ENCODE data around the gene AUTS2.

AUTS2 gene

GRCh38 chr7:70506434-70506833, 908.2 kb downstream of the AUTS2 start:
- ATAC-seq (ENCODE audit: low read depth) (no peak), DNase-seq (ENCODE audit: low spot score) (no peak)
- TF ChIP-seq, protein P1, sequence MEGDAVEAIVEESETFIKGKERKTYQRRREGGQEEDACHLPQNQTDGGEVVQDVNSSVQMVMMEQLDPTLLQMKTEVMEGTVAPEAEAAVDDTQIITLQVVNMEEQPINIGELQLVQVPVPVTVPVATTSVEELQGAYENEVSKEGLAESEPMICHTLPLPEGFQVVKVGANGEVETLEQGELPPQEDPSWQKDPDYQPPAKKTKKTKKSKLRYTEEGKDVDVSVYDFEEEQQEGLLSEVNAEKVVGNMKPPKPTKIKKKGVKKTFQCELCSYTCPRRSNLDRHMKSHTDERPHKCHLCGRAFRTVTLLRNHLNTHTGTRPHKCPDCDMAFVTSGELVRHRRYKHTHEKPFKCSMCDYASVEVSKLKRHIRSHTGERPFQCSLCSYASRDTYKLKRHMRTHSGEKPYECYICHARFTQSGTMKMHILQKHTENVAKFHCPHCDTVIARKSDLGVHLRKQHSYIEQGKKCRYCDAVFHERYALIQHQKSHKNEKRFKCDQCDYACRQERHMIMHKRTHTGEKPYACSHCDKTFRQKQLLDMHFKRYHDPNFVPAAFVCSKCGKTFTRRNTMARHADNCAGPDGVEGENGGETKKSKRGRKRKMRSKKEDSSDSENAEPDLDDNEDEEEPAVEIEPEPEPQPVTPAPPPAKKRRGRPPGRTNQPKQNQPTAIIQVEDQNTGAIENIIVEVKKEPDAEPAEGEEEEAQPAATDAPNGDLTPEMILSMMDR (IDR thresholded peaks at IDR 0.05; ENCODE audit: poor library complexity, severe bottlenecking): no peak
- no peaks in the 10 kb centered on the region for H3K27me3 ChIP-seq (ENCODE audit: insufficient read depth, poor library complexity, severe bottlenecking)
- no peak overlapping the region for H3K4me3 ChIP-seq (ENCODE audit: severe bottlenecking)
- no peaks in the 10 kb centered on the region for H3K4me1 ChIP-seq (ENCODE audit: insufficient read depth, poor library complexity, severe bottlenecking)
- H3K27ac ChIP-seq (ENCODE audit: poor library complexity, severe bottlenecking): no peak overlapping the region
- no peaks in the 10 kb centered on the region for H3K36me3 ChIP-seq (ENCODE audit: low read depth)
- H3K9me3 ChIP-seq (ENCODE audit: severe bottlenecking): no peaks in the 10 kb centered on the region

- no peaks in the 10 kb centered on the region for H3K27me3 ChIP-seq (ENCODE audit: insufficient read depth, poor library complexity, severe bottlenecking)
- H3K36me3 ChIP-seq (ENCODE audit: low read depth): no peaks in the 10 kb centered on the region
- H3K9me3 ChIP-seq (ENCODE audit: severe bottlenecking): no peaks in the 10 kb centered on the region
- DNase-seq (ENCODE audit: low spot score) (no peak), ATAC-seq (ENCODE audit: low read depth) (no peak)
- H3K4me3 ChIP-seq (ENCODE audit: severe bottlenecking): no peak overlapping the region
- TF ChIP-seq, protein P1 (IDR thresholded peaks at IDR 0.05; ENCODE audit: poor library complexity, severe bottlenecking): no peak
- no peaks in the 10 kb centered on the region for H3K4me1 ChIP-seq (ENCODE audit: insufficient read depth, poor library complexity, severe bottlenecking)
- no peak overlapping the region for H3K27ac ChIP-seq (ENCODE audit: poor library complexity, severe bottlenecking)
Measured at GRCh38 chr7:70512144-70512543, 913.9 kb downstream of the AUTS2 start.

DNA sequence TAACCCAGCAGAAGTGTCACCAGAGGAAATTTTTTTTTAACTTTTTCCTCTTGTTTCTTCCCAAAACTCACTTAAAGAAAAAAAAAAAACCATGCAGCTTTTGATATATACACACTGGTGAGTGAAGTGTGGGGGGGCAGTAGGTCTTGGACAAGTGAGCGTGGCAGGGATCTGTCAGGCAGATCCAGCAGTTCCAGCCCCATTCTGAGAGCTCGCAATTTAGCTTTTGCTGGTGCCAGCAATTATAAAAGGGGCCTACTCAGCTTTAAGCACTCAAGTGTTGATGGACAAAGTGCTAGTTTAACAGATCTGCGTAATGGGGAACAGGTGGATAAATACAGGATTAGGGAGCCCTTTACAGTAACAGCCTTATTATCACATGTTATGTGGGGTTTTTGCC, 914.5 kb downstream of the AUTS2 start:
- H3K27ac ChIP-seq (ENCODE audit: poor library complexity, severe bottlenecking): no peak overlapping the region

GRCh38 chr7:70520611-70521010, 922.3 kb downstream of the AUTS2 start:
- no peak for DNase-seq (ENCODE audit: low spot score)
- TF ChIP-seq, protein P1 (IDR thresholded peaks at IDR 0.05; ENCODE audit: poor library complexity, severe bottlenecking): no peak
- H3K27me3 ChIP-seq (ENCODE audit: insufficient read depth, poor library complexity, severe bottlenecking): no peaks in the 10 kb centered on the region
- H3K27ac ChIP-seq (ENCODE audit: poor library complexity, severe bottlenecking): no peak overlapping the region
- no peaks in the 10 kb centered on the region for H3K4me1 ChIP-seq (ENCODE audit: insufficient read depth, poor library complexity, severe bottlenecking)
- H3K4me3 ChIP-seq (ENCODE audit: severe bottlenecking): no peak overlapping the region
- no peak for ATAC-seq (ENCODE audit: low read depth)
- no peaks in the 10 kb centered on the region for H3K36me3 ChIP-seq (ENCODE audit: low read depth)
- H3K9me3 ChIP-seq (ENCODE audit: severe bottlenecking): no peaks in the 10 kb centered on the region

More for the DNA sequence above, 914.5 kb downstream of the AUTS2 start:
- H3K27me3 ChIP-seq (ENCODE audit: insufficient read depth, poor library complexity, severe bottlenecking): no peaks in the 10 kb centered on the region
- ATAC-seq (ENCODE audit: low read depth): no peak
- no peaks in the 10 kb centered on the region for H3K4me1 ChIP-seq (ENCODE audit: insufficient read depth, poor library complexity, severe bottlenecking)
- no peaks in the 10 kb centered on the region for H3K9me3 ChIP-seq (ENCODE audit: severe bottlenecking)
- no peaks in the 10 kb centered on the region for H3K36me3 ChIP-seq (ENCODE audit: low read depth)
- no peak overlapping the region for H3K4me3 ChIP-seq (ENCODE audit: severe bottlenecking)
- no peak for DNase-seq (ENCODE audit: low spot score)
- TF ChIP-seq, protein P1 (IDR thresholded peaks at IDR 0.05; ENCODE audit: poor library complexity, severe bottlenecking): no peak

GRCh38 chr7:70523249-70523988, 925.1 kb downstream of the AUTS2 start:
- TF ChIP-seq, protein P1 (IDR thresholded peaks at IDR 0.05; ENCODE audit: poor library complexity, severe bottlenecking): no peak
- no peaks in the 10 kb centered on the region for H3K9me3 ChIP-seq (ENCODE audit: severe bottlenecking)

More at GRCh38 chr7:70523249-70523988, 925.1 kb downstream of the AUTS2 start:
- no peaks in the 10 kb centered on the region for H3K27me3 ChIP-seq (ENCODE audit: insufficient read depth, poor library complexity, severe bottlenecking)
- H3K27ac ChIP-seq (ENCODE audit: poor library complexity, severe bottlenecking): no peak overlapping the region
- ATAC-seq (ENCODE audit: low read depth) (no peak), DNase-seq (ENCODE audit: low spot score) (no peak)
- H3K4me3 ChIP-seq (ENCODE audit: severe bottlenecking): no peak overlapping the region
- H3K36me3 ChIP-seq (ENCODE audit: low read depth): no peaks in the 10 kb centered on the region
- H3K4me1 ChIP-seq (ENCODE audit: insufficient read depth, poor library complexity, severe bottlenecking): no peaks in the 10 kb centered on the region
